ENCODE results near the gene CKAP2L. TPM values are rescaled to one million over a fixed set of nuclear protein-coding genes. Genes with fewer than 3 reads are reported as not detected.

Gene CKAP2L
- total and polyA plus RNA-seq, 5 donors from 2014 or later = 0.43 to 3.4 (median 0.95) TPM

DNA sequence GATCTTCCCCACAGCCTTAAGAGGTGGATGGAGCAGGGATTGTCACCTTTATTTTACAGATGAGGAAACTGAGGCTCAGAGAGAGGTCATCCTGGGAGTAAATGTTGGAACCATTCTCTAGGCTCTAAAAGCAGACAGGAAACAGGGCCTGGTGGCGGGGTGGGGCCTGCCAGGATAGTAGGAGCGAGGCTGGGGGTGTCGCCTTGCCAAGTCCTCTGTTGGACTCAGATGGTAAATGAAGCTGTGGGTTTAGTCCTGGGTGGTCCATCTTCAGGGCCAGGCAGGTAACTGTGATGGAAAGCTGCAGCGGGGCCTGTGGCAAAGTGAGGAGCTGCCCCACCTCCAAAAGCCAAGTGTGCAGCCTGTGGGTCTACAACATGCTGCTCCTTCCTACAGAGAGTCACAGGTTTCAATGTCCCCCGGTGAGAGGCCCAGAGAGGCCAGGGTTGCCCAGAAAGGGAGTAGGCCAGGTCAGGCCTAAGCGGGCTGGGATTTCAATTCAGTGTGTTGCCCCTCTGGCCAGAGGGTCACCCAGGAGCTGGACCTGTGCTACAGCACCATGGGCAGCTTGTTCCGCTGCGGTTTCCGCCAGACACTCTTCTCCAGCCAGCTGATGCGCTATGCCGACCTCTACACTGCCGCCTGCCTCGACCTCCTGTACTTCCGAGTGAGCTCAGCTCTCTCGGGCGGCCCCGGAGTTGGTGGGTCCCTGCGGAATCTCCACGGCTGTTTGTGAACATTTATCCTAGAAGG, 37.0 kb downstream of the CKAP2L start:
- no peak overlapping the region for H3K27ac ChIP-seq (ENCODE audit: insufficient read depth, low read length, poor library complexity, severe bottlenecking)
- no peaks in the 10 kb centered on the region for H3K27me3 ChIP-seq (ENCODE audit: control insufficient read depth, insufficient read depth, low read length)
- no peaks in the 10 kb centered on the region for H3K9me3 ChIP-seq (ENCODE audit: control insufficient read depth in 2 of 2, low read length in 2 of 2)
- H3K4me1 Mint-ChIP-seq = peaks cover 0 to 6% (median 0%) of the 10 kb centered on the region in 4 donors
- no peaks in the 10 kb centered on the region for H3K36me3 Mint-ChIP-seq
- H3K4me1 ChIP-seq (ENCODE audit: control insufficient read depth, insufficient read depth, low read length, poor library complexity, severe bottlenecking) = no peaks in the 10 kb centered on the region
- no peaks in the 10 kb centered on the region for H3K36me3 ChIP-seq (ENCODE audit: control insufficient read depth, insufficient read depth, low read length)
- H3K27me3 Mint-ChIP-seq = peaks cover 19% of the 10 kb centered on the region
- no peak overlapping the region for H3K4me3 ChIP-seq (ENCODE audit: low read depth, low read length)
- ATAC-seq (ENCODE audit: low read depth in 2 of 2) (no peak), DNase-seq (no peak)
- H3K9me3 Mint-ChIP-seq = no peaks in the 10 kb centered on the region
- no peak overlapping the region for H3K4me3 Mint-ChIP-seq
- H3K27ac Mint-ChIP-seq = peak overlapping the region in 1 of 3 donors; percentile 68

DNA sequence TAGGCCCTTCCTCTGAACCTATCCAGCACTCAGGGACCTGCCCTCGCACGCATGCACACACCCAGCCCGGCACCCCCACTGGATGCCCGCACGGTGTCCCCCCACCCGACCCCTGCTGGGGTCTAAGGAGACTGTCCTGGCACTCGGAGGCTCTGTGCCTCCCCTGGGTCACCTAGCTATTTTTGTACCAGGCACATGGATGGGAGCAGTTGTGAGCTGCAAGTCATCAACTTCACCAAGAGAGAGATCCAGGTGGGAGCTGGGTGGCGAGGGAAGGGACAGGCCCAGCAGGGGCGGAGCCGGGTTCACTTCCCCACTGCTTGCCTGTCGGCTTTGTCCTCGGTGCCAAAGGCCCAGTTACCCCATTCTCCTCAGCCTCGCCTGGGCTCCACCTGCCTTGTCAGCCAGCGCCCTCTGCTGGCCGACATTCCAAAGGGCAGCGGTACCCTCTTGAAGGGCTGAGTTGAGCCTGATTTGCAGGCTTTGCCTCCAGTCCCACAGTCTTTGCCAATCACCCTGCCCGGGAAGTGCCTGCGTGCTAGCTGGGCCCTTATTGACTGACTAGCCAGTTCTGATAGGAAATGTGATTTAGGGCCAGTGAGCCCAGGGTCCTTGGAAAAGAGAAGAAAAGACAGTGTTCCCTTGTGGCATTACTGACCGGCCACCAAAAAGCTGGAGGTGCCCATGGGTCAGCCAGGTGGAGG, 37.8 kb downstream of the CKAP2L start:
- no peak overlapping the region for H3K27ac ChIP-seq (ENCODE audit: insufficient read depth, low read length, poor library complexity, severe bottlenecking)
- ATAC-seq (ENCODE audit: low read depth in 2 of 2) (peak; percentile 93), DNase-seq (peak; percentile 73 to 91 (median 80))
- H3K4me1 ChIP-seq (ENCODE audit: control insufficient read depth, insufficient read depth, low read length, poor library complexity, severe bottlenecking) = no peaks in the 10 kb centered on the region
- Mint-ChIP-seq H3K27me3 (peaks cover 19% of the 10 kb centered on the region), H3K9me3 (no peaks in the 10 kb centered on the region), H3K27ac (no peak overlapping the region), H3K36me3 (no peaks in the 10 kb centered on the region), H3K4me3 (no peak overlapping the region), H3K4me1 (peaks cover 0 to 6% (median 0%) of the 10 kb centered on the region in 4 donors)
- no peak overlapping the region for H3K4me3 ChIP-seq (ENCODE audit: low read depth, low read length)
- no peaks in the 10 kb centered on the region for H3K9me3 ChIP-seq (ENCODE audit: control insufficient read depth in 2 of 2, low read length in 2 of 2)
- no peaks in the 10 kb centered on the region for H3K36me3 ChIP-seq (ENCODE audit: control insufficient read depth, insufficient read depth, low read length)
- H3K27me3 ChIP-seq (ENCODE audit: control insufficient read depth, insufficient read depth, low read length) = no peaks in the 10 kb centered on the region

DNA sequence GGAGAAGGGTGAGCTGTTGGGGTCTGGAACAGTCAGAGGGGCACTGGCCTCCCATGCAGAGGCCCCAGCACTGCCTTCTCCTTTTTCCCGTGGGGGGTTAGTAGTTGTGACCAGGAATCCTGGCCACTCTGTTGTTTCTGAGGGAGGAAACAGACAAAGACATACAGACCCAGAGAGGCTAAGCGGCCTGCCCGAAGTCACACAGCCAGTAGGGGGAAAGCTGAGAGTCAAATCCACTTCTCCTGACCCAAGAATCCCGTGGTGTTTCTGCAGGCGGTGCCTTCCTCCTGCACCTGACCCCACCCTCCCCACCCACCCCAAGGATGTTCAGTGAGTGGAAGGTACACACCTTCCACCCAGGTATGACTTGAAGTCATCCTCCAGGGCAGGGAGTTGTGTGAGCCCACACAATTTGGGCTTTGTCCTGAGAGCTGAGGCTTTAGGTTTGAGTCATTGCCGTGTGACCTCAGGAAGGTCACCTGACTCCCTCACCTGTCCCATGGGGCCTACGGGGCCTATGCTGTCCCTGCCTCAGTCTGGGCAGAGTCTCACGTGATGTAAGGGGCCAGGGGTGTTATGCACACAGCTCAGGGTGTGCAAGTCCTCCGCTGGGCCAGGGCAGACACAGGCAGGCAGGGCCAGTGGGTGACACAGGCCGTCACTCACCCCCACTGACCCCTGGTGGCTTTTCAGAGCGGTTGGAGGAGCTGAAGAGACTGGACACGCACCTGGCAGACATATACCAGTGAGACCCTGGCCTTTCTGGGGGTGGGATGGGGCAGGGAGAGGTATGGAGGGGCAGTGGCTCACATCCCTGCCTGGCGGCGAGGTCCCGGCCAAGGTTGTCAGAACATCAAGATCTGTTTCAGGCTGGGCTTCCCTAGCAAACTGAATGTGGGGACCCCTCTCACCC, 38.6 kb downstream of the CKAP2L start:
- ATAC-seq (ENCODE audit: low read depth in 2 of 2) (no peak), DNase-seq (no peak)
- Mint-ChIP-seq H3K9me3 (no peaks in the 10 kb centered on the region), H3K4me3 (no peak overlapping the region), H3K27me3 (peaks cover 19% of the 10 kb centered on the region), H3K36me3 (no peaks in the 10 kb centered on the region), H3K27ac (no peak overlapping the region), H3K4me1 (peaks cover 0 to 6% (median 0%) of the 10 kb centered on the region in 4 donors)
- Histone ChIP-seq H3K27ac (ENCODE audit: insufficient read depth, low read length, poor library complexity, severe bottlenecking) (no peak overlapping the region), H3K4me1 (ENCODE audit: control insufficient read depth, insufficient read depth, low read length, poor library complexity, severe bottlenecking) (no peaks in the 10 kb centered on the region), H3K27me3 (ENCODE audit: control insufficient read depth, insufficient read depth, low read length) (no peaks in the 10 kb centered on the region), H3K9me3 (ENCODE audit: control insufficient read depth in 2 of 2, low read length in 2 of 2) (no peaks in the 10 kb centered on the region), H3K4me3 (ENCODE audit: low read depth, low read length) (no peak overlapping the region), H3K36me3 (ENCODE audit: control insufficient read depth, insufficient read depth, low read length) (no peaks in the 10 kb centered on the region)

DNA sequence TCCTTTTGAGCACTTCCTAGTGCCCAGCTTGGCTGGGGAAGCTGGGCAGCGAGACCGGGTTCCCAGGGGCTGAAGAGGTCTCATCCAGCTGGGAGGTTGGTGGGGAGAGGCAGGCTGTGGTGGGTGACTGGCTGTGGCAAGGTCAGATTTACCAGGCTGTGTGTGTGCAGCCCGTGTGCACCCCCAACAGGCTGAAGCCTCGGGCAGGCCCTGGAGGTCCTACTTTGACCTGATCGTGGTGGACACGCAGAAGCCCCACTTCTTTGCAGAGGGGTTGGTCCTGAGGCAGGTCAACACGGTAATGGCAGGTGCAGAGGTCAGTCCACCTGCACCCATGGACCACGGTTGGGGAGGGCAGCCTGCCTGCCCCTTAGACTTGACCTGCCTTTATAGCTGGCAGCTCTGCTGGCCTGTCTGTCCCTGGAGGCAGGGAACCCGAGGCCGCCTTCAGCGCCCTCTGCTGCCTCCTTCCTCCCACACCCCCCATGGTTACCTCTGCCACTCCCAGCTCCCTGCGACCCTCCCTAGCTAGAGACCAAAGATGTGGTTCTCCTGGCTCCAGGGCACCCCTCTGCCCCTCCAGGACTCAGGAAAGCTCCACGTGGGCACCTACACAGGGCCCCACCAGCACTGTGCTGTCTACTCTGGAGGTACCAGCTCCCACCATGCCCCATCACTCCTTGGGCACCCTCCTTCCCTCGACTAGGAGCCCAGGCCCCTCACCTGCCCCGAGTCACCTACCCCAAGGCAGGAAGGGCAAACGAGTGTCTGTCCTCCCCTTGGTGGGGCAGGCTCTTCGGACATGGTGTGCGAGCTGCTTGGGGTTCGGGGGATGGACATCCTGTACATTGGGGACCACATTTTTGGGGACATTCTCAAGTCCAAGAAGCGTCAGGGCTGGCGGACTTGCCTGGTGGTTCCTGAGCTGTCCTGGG, 39.6 kb downstream of the CKAP2L start:
- H3K27ac ChIP-seq (ENCODE audit: insufficient read depth, low read length, poor library complexity, severe bottlenecking) = no peak overlapping the region

DNA sequence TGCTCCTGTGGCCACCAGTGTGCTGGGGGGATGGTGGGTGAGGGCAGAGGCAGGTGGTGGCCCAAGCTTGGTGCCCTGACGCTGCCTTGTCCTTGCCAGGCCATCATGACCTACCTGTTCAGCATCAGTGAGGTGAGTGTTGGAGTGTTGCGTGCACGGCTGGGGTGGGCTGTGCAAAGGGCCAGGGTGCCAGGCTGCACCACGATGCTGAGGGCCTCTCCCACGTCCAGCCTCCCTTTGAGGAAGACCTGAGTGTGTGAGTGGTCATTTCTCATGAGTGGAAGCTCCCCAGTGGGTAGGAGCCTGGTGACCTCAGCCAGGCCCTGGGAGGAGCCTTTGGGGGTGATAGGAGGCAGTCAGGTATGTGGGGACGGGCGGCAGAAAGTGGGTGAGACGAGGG, 40.4 kb downstream of the CKAP2L start:
- Mint-ChIP-seq H3K9me3 (no peaks in the 10 kb centered on the region), H3K36me3 (no peaks in the 10 kb centered on the region), H3K27me3 (peaks cover 18% of the 10 kb centered on the region), H3K27ac (no peak overlapping the region), H3K4me3 (no peak overlapping the region), H3K4me1 (peaks cover 0 to 6% (median 0%) of the 10 kb centered on the region in 4 donors)
- ATAC-seq (ENCODE audit: low read depth in 2 of 2) = no peak
- no peak for DNase-seq
- no peak overlapping the region for H3K27ac ChIP-seq (ENCODE audit: insufficient read depth, low read length, poor library complexity, severe bottlenecking)
- H3K4me3 ChIP-seq (ENCODE audit: low read depth, low read length) = no peak overlapping the region
- H3K27me3 ChIP-seq (ENCODE audit: control insufficient read depth, insufficient read depth, low read length) = no peaks in the 10 kb centered on the region
- no peaks in the 10 kb centered on the region for H3K4me1 ChIP-seq (ENCODE audit: control insufficient read depth, insufficient read depth, low read length, poor library complexity, severe bottlenecking)
- no peaks in the 10 kb centered on the region for H3K36me3 ChIP-seq (ENCODE audit: control insufficient read depth, insufficient read depth, low read length)
- H3K9me3 ChIP-seq (ENCODE audit: control insufficient read depth in 2 of 2, low read length in 2 of 2) = no peaks in the 10 kb centered on the region

More for the DNA sequence above, 39.6 kb downstream of the CKAP2L start:
- Histone ChIP-seq H3K9me3 (ENCODE audit: control insufficient read depth in 2 of 2, low read length in 2 of 2) (no peaks in the 10 kb centered on the region), H3K27me3 (ENCODE audit: control insufficient read depth, insufficient read depth, low read length) (no peaks in the 10 kb centered on the region), H3K4me3 (ENCODE audit: low read depth, low read length) (no peak overlapping the region), H3K36me3 (ENCODE audit: control insufficient read depth, insufficient read depth, low read length) (no peaks in the 10 kb centered on the region), H3K4me1 (ENCODE audit: control insufficient read depth, insufficient read depth, low read length, poor library complexity, severe bottlenecking) (no peaks in the 10 kb centered on the region)
- no peak for ATAC-seq (ENCODE audit: low read depth in 2 of 2)
- Mint-ChIP-seq H3K27ac (no peak overlapping the region), H3K4me3 (no peak overlapping the region), H3K9me3 (no peaks in the 10 kb centered on the region), H3K4me1 (peaks cover 0 to 6% (median 0%) of the 10 kb centered on the region in 4 donors), H3K27me3 (peaks cover 19% of the 10 kb centered on the region), H3K36me3 (no peaks in the 10 kb centered on the region)
- peak in 1 of 3 donors; percentile 34 for DNase-seq

DNA sequence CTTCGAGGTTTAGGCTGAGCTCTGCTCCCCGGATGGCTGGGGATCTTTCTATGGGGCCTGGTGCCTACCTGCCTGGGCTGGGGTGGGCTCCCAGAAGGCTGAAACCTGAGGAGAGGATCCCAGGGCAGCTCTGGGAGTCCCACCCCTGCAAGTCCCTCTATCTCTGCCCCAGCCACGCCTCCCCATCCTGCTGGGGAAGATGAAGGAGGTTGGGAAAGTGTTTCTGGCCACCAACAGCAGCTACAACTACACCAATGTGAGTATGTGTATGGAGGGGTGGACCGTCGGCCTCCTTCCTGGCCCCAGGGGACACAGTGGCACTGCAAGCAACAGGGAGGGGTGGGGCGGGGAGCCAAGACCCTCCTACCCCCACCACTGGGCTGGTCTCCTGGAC, 40.9 kb downstream of the CKAP2L start:
- peaks cover 14% of the 10 kb centered on the region for H3K27me3 Mint-ChIP-seq
- peaks cover 0 to 2% (median 0%) of the 10 kb centered on the region in 7 donors for H3K9me3 Mint-ChIP-seq
- Histone ChIP-seq H3K27ac (ENCODE audit: insufficient read depth, low read length, poor library complexity, severe bottlenecking) (no peak overlapping the region), H3K36me3 (ENCODE audit: control insufficient read depth, insufficient read depth, low read length) (no peaks in the 10 kb centered on the region), H3K27me3 (ENCODE audit: control insufficient read depth, insufficient read depth, low read length) (no peaks in the 10 kb centered on the region), H3K9me3 (ENCODE audit: control insufficient read depth in 2 of 2, low read length in 2 of 2) (no peaks in the 10 kb centered on the region), H3K4me1 (ENCODE audit: control insufficient read depth, insufficient read depth, low read length, poor library complexity, severe bottlenecking) (no peaks in the 10 kb centered on the region), H3K4me3 (ENCODE audit: low read depth, low read length) (no peak overlapping the region)
- DNase-seq = no peak
- ATAC-seq (ENCODE audit: low read depth in 2 of 2) = no peak
- no peak overlapping the region for H3K4me3 Mint-ChIP-seq
- no peaks in the 10 kb centered on the region for H3K36me3 Mint-ChIP-seq
- peaks cover 0 to 6% (median 0%) of the 10 kb centered on the region in 4 donors for H3K4me1 Mint-ChIP-seq
- no peak overlapping the region for H3K27ac Mint-ChIP-seq
